TTC549 (cell line): ENCODE data around the gene POLR2E.
"Not testable (repeated sequence)": the region's sequence is repeated elsewhere in the genome, so short reads cannot be mapped to it uniquely, and the experiment has no call there.

Experiments
- FAIRE-seq: peaks from 2 replicates; lab custom pipeline; 2012; peaks lifted over from hg19 to GRCh38; lab: Jason Lieb, UNC

Gene POLR2E

DNA sequence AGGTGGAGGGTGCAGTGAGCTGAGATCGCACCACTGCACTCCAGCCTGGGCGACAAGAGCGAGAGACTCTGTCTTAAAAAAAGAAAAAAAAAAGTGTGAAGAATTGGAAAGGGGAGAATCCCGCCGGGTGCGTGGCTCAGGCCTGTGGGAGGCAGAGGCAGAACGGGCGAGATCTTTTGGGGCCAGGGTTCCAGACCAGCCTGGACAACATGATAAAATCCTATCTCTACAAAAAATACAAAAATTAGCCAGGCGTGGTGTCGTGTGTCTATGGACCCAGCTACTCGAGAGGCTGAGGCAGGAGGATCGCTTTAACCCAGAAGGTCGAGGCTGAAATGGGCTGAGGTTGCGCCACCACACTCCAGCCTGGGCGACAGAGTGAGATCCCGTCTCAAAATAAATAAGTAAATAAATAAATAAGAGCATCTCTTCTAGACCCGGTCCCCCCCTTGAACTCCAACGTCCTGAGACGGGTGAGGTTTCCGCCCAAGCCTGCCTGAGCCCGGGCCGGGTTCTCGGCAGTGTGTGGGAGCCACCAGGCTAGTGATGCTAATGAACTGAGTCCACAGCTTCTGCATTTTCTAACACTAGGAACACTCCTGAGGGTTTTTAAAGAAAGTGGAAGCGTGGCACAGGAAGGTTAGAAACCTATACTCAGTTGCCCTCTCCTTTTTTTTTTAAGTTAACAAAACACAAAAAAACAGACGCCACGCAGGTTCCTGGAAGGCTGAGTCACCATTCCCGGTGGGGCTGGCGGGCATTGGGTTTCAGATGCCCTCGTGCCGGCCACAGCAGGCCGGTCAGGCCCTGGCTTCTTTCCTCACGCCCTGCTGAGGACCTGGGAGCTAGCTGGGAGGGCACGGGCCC, 30.7 kb upstream of the POLR2E start:
- FAIRE-seq, result no peak

DNA sequence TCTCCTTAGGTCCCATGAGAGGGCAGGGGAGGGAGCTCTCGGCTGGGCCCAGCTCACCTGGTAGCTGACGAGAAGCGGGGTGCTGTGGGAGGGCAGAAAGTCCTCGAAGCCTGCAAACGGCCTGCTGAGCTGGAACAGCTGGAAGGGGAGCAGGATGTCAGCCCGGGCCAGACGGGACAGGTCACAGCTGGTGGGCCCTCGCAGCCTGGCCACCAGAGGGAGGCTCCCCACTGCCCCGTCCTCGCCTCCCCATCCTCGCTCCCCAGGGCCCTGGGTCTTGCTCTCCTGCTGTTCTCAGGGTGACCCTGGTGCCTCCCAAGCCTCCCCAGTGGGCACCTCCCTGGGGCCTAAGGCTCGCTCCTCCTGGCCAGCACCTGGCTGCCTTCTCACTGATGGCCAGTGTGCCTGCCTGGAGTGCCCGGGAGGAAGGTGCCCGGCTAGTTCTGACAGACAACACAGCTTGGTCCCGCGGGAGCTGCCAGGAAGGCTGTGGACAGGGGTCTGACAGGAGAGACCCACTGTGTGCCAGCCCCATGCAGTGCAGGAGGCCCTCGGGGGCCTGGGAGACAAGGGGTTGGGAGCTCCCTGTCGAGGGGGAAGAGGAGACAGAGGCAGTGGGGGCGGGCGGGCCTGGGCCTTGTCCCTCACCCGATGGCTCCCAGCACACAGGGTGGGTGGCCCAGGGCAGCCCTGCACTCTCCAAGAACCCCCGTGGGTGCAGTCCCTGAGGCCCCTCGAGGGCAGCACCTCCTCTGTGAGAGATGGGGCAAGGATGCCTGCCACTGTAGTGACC, 28.9 kb upstream of the POLR2E start:
- FAIRE-seq, result no peak

DNA sequence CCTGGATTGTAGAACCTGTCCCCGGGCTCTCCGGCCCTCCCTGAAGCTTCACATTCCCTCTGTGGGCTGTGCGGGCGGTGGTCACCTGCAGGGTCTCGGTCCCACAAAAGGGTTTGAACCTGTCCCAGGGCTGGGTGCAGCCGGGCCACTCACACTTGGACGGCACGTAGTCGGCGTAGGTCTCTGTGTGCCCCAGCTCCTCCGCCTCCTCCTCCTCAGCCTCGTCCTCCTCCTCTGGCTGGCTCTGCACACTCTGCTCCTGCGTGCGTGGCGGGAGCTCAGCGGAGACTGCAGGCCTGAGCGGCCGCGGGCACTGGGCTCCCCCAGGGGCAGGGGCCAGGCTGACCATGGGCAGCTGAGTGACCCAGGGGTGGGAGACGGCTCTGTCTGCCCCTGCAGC, 28.2 kb upstream of the POLR2E start:
- no peak for FAIRE-seq

DNA sequence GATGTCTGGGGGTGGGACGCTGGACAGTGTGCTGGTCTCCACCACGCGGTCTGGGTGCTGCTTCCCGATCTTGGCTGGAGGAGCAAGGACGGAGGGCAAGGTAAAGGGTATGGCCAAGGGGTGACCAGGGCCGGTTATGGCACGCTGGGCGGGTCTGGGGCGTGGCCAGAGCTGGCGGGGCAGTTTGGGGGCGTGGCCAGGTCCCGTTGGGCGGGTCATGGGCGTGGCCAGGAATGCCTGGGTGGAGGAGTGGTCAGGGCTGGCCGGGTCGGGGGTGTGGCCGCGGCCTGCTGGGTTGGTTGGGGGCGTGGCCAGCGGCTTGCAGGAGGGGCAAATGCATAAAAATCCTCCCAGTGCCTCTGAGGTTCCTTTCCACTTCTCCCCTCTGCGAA, 27.8 kb upstream of the POLR2E start:
- peak; percentile 3 for FAIRE-seq

DNA sequence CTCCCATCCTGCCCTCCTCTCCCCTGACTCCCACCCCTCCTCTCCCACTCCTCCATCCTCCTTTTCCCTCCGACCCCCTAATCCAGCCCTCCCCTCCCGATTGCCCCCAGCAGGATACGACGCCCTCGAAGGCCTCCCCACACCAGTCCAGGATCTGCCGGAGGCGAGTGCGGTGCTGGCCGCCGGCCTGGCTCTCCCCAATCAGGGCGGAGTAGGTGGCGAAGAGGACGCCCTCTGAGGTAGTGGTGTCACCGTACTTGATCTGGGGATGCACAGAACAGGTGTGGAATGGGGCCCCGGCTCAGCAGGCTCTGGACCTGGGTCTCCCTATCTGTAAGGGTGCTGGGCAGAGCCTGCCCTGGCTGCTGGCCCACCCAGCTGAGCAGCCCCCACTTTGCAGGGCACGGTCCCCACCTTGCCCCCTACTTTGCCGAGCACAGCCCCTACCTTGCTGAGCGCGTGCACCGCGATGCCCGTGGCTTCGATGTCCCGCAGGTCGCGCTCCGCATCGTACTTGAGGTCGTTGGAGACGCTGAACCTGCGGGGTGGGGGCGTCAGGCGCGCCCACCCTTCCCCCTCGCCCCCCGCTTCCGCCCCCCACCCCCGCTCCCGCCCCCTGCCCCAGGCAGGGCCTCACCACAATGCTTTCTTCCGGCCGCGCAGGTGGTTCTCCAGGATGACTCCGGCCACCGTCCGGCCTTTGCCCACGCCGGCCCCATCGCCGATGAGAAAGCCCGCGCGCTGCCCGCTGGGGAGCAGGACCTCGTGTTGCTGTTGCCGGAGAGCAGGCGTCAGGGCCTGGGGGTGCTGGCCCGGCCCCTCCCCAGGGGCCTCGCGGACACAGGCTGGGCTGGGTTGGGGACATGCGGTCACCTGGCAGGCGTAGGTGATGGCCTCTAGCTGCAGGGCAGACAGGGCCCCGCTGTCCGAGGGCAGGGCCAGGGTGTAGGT, 27.1 kb upstream of the POLR2E start:
- FAIRE-seq, result no peak

DNA sequence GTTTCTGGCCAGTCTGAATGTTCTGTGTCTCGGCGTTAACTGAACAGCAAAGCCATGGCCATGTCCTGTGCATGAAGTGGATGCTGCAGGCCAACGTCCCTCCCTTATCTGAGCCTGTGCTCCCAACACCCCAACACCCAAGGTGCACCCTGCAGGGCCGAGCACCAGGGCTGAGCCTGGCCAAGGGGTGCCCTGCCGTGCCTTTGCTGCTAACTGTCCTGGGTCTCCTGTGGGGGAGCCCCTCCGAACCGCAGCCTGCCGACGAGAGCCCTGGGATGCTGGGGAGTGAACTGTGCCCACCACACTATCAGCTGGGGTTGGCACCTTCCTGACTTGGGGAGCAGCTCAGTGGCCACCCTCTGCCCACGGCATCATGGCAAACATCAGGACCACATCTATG, 26.2 kb upstream of the POLR2E start:
- no peak for FAIRE-seq

DNA sequence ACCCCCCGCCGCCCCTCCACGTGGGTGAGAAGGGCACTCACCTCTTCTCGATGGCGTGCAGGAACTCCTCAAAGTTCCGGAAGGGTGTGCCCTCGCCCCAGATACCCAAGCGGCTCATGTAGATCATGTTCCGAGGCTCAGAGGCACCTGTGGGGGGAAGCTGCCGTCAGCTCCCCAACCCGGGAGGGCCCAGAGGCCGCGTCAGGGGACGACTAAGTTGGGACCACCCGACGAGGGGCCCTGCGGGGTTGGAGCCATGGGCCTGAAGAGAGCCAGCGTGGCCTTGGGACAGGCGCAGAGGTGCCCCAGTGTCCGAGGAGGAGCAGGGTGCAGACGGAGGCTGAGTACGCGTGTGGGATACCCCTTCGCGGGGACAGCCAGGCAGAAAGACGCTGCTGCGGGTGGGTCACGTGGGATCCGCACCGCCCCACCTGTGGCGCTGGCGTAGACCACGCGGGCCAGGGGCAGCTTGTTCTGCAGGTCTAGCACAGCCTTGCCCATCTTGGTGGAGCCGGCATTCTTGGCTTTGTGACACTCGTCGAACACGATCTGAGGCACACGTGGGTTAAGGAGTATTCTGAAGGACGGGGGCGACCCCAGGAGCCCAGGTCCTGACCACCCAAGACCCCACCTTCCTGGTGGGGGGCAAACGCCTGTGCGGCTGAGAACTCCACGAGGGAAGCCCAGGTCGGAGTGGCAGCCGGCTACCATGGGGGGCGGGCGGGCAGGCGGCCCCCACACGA, 24.5 kb upstream of the POLR2E start:
- no peak for FAIRE-seq

DNA sequence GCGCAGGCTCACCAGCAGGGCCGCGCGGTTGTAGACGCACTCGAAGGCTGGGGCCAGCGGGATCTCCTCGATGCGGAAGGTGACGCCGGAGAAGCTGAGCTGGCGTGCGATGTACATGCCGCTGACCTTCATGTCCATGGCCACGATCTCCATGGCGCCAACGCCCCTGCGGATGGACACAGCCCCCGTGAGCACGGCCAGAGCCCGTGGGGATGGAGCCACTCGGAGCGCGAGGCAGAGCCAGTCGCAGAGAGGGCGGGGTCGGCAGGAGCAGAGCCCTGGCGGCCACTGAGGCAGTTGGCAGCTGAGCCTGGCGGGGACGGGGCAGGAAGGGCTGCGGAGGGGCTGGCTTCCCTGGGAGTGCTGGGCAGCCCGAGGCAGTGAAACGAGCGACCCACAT, 23.8 kb upstream of the POLR2E start:
- no peak for FAIRE-seq

DNA sequence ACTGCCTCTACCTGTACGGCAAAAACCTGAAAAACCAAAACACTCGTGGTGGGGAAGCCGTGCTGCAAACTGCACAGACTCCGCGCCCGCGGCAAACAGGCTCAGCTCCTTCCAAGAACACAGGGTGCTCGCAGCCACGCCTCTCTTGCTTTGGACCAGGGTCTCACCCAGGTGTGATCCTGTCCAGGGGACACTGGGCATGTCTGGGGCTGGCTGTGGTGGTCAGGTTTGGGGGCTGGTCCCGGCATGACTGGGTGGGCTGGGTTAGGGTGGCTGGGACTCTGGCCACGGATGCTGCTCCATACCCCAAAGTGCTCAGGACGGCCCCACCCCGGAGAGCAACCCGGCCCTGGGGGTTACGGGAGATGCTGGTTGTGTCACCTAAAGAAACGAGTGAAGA, 22.5 kb upstream of the POLR2E start:
- no peak for FAIRE-seq

DNA sequence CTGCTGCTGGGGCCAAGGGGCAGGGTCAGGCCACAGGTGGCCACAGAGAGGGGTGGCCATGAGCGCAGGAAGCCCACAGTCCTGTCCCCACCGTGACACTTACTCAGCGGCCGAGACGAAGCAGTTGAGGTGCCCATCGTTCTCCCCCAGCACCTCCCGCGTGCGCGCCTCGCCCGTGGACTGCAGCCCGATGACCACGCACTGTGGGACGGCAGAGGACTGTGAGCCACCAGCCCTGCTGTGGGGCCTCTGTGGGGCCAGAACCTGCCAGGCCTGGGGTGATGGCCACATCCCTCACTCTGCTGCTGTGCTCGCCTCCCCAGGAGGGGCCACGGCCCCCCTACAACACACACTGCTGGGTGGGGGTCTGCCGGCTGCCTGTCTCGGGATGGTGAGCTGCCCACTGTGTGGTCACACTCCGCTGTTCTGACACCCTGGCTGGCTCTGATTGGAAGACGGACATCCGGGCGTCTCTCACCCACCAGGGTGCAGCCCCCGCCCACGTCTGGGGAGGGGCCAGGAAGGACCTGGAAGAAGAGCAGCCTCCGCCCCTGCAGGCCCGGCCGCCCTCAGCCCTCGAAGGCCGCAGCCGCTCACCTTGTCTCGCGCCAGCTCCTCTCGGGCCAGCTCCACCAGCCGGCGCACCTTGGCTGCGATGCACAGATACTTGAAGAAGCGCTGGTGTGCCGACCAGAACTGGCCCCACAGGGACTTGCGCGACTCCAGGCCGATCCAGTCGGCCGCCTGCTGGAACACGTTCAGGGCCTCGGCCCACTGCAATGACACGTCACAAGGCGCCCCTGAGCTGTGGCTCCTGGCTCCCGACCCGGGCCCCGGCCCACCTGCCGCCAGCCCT, 21.8 kb upstream of the POLR2E start:
- FAIRE-seq, result no peak

DNA sequence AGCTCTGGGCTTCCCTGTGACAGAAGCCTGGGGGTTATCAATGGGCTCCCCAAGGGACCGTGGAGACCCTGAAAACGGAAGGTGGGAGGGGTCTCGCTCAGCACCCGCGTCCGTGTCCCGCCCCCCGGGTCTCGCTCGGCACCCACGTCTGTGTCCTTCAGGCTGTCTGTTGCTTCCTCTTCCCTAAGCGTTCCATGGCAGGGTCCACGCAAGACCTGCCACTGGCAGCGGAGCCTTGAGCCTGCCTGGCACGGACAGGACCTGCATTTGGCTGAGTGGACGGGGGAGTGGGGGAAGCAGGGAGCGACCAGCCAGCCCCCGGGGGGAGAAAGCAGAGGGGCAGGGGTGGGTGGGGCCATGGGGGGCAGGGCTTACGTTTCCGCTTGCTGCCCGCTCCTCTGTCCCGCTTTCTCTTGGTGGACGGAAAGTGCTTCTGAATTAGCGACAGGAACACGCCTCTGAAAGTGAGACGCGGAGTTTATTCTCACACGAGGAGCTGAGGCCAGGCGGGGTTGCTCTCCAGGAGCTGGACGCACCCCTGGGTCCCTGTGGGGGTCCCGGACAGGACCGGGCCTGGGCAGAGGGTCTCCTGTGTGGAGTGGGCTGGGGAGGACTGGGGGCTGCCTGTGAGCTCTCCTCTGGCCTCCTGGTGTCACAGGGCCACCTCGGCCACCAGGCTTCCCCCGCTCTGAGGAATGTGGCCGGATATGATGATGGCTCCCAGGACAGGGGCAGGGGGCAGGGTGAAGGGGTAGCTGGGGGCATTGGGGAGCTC, 20.7 kb upstream of the POLR2E start:
- no peak for FAIRE-seq

DNA sequence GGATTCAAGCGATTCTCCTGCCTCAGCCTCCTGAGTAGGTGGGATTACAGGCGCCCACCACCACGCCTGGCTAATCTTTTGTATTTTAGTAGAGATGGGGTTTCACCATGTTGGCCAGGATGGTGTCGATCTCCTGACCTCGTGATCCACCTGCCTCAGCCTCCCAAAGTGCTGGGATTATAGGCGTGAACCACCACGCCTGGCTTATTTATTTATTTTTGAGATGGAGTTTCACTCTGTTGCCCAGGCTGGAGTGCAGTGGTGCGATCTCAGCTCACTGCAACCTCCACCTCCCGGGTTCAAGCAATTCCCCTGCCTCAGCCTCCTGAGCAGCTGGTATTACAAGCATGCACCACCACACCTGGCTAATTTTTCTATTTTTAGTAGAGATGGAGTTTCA, 19.6 kb upstream of the POLR2E start:
- FAIRE-seq, result not testable (repeated sequence)

DNA sequence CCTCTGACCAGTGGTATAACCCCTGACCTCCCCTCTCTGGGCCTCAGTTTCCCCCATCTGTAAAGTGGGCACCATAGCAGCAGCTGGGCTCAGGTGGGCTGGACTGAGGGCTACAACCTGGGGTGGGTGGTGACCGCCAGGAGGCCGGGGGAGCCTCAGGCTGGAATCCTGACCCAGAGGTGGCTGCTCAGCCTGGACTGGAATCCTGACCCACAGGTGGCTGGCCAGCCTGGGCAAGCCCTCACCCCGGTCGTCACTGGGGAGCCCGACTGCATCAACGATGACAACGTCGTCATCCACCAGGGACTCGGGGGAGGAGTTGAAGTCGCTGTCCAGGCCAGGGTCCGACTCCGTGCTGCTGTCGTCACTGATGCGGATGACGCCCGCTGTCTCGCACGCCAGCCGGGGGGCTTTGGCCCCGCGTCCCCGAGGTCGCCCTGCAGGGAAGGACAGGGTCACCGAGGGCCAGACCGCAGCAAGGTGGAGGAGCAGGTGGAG, 18.9 kb upstream of the POLR2E start:
- no peak for FAIRE-seq

DNA sequence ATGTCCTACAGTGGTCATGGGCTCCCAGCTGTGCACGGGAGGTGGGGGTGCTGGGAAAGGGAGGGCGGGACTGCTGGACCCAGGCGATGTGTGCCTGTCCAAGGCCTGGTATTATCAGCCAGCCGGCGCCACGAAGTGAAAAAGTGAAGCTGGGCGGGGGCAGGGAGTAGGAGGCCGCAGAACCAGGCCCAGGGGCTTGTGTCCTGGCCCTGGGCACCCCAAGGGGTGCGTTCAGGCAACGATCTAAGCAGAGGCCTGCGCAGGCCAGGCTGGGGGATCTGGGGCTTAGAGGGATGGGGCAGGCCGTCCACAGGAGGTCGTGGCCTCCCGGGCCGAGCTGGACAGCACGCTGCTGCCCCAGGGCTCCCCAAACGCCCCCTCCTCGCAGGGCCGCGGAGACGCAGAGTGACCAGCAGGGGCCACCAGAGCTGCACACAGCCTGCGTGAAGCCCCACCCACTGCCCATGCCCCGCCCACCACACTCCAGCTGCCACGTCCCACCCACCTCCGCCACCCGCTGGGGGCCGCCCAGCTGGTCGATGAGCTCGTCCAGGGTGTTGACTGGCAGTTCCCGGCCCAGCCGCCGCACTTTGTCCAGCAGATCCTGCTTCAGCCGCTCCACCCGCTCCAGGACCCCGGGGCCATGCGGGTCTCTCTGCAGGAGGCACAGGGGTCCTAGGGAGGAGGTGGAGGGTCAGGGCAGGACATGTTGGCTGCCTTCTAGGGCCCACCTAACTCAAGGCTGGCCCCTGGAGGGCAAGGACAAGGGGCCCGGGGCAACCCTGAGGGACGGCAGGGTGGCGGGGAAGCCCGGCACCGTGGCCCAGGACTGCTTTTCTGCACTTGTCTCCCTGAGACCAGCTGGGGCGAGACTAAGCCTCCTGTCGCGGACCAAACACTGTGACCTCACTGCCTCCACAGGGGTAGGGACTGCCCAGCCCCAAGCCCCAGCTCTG, 18.1 kb upstream of the POLR2E start:
- no peak for FAIRE-seq

DNA sequence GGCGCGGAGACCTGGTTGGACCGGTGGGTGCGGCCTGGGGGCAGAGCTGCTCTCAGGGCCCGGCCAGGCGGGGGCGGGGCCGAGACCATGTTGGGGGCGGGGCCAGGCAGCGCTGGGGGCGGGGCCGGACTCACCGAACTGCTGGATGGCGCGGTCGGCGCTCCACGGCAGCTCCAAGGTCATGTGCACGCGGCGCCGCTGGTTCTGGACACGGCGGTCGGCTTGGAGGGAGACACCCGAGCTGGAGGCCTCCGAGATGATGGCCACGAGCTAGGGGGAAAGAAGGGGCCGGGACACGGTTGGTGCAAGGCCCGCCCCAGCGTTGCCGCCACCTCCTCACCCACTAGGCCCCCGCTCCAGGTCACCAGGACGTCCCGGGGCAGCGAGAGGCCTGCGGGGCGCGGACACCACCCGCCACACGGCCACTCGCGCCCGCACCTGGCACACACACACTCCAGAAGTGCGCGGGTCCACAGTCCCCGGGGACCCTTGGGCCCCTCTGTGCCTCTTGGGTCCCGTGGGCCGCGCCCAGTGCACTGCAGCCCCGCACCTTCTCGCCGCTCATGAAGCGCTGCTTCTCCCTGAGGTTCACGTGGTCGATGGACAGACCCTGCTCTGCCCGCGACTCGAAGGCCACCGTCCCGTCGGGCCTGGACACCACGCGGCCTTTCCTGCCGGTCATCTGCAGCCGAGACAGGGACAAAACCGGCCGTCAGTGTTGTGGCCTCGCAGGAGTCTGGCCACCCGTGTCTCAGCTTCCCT, 17.3 kb upstream of the POLR2E start:
- FAIRE-seq, result no peak

DNA sequence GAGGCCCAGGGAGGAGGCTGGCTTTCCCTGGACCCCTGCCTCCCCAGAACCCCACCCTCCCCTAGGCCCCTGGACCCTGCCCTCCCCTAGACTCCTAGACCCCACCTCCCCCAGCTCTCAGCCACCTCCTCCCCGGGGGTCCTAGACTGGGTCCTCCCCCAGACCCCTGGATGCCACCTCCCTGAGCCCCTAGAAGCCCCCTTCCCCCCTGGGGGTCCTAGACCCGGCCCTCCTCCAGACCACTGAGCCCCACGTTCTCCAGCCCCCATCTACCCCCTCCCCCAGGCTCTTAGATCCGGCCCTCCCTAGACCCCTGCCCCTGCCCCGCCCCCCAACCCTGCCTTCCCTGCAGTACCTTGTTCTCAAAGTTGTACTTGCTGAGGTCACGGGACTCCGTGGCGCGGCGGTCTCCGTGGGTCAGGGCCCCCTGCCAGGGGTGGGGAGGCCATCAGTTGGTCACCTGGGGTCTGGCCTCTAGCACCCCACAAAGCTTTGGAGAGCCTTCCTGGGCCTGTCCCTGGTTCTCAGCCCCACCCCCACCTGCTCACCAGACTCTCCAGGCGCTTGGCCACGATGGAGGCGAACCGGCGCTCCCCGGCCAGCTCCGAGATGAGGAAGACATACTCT, 16.6 kb upstream of the POLR2E start:
- no peak for FAIRE-seq
